Choroid plexus epithelial cell (primary cell): ENCODE measurements around the gene CNNM2.

Experiments used
- DNase-seq: peaks from one replicate; pipeline ENCODE4 v3.0.0-alpha.2; 2010; ENCODE audit warnings: low read depth
- H3K4me3 ChIP-seq: 2 replicates; pipeline ENCODE4 v1.5.1; 2011; ENCODE audit warnings: low read depth, mild to moderate bottlenecking, control low read depth, low read length, moderate library complexity
- CTCF ChIP-seq: conservative IDR thresholded peaks from 2 replicates; pipeline ENCODE4 v1.5.1; 2011; ENCODE audit warnings: low read depth, mild to moderate bottlenecking, control low read depth, inconsistent platforms, low read length, moderate library complexity

Gene CNNM2

GRCh38 chr10:103025696-103026095, 107.6 kb downstream of the CNNM2 start:
- DNase-seq, result no peak
- no peak overlapping the region for H3K4me3 ChIP-seq
- TF ChIP-seq CTCF, result no peak

DNA sequence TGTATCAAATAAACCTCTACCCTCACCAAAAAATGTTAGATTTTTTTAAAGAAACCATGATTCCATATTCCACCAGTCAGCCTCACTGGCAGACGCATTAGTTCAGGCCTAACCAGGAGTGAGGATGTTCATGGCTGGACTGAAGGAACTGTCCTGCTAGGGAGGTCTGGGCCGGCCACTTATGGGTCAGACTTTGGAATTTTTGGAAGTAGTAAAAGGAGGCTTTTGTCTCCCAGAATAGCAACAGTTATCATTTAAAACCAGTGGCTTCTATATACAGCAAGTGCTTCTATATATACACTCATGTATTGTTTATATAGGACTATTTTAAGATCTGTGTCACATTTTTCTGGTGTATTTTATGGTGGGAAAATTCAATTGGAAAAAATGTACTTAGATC, 120.5 kb downstream of the CNNM2 start:
- no peak for DNase-seq
- H3K4me3 ChIP-seq, result no peak overlapping the region
- TF ChIP-seq CTCF, result no peak

GRCh38 chr10:103040418-103040817, 122.3 kb downstream of the CNNM2 start:
- peak; percentile 49 for DNase-seq
- no peak overlapping the region for H3K4me3 ChIP-seq
- TF ChIP-seq CTCF, result no peak

DNA sequence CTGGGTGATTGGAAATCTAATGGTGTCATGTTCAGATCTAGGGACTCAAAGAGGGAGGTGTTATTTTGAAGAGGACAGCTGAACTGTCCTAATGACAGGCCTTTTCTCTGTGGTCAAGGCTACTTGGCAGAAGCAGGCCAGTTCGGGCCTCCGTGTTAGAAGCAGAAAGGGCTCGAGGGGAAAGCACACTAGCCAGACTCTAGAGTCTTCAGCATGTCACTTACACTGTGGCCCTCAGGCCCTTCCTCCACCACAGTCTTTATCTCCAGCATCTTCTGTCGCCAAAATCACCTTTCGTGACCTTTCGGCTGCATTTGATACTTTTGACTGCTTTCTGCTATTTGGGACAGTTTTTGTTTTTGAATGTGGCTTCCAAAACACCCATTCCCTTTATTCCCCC, 123.3 kb downstream of the CNNM2 start:
- H3K4me3 ChIP-seq, result no peak overlapping the region
- no peak for DNase-seq
- TF ChIP-seq CTCF, result no peak

GRCh38 chr10:103042129-103042528, 124.0 kb downstream of the CNNM2 start:
- DNase-seq, result no peak
- H3K4me3 ChIP-seq, result no peak overlapping the region
- no peak for TF ChIP-seq CTCF

GRCh38 chr10:103042908-103043307, 124.8 kb downstream of the CNNM2 start:
- DNase-seq, result no peak
- no peak overlapping the region for H3K4me3 ChIP-seq
- TF ChIP-seq CTCF, result no peak

GRCh38 chr10:103044942-103045489, 126.9 kb downstream of the CNNM2 start:
- peak; percentile 60 for DNase-seq
- H3K4me3 ChIP-seq, result no peak overlapping the region
- no peak for TF ChIP-seq CTCF
